ENCODE data around the gene PDGFRB. TPM values are rescaled to one million over a fixed set of nuclear protein-coding genes. Genes with fewer than 3 reads are reported as not detected.

The PDGFRB gene
- total and polyA plus RNA-seq, 10 of the 15 experiments (the other 5 are each of a cell fraction or from before 2014, with no cell fraction given) = 0.02 to 3.0 (median 1.0) TPM

DNA sequence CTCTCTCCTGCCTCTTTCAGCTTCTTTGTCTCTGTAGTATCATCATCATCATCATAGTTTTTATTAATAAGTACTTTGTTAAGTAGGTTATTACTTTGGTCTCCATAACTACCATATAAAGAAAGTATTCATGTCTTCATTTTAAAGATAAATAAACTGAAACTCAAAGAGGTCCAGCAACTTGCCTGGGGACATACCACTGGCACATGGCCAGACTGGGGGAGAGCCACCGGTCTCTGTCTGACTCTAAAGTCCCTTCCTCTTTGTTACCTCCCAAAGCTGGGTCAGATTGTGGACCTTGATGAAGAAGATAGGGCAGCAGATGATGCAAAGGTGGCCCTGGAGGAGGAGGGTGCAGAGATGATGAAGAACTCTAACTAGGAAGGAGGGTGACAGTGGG, 19.4 kb upstream of the PDGFRB start:
- TF ChIP-seq STAT1 (conservative IDR thresholded peaks at IDR 0.05) = no peak
- no peak for TF ChIP-seq PAX5 (IDR thresholded peaks at IDR 0.05; ENCODE audit: borderline replicate concordance, low read depth, low read length)
- TF ChIP-seq KAT2A (conservative IDR thresholded peaks at IDR 0.05; ENCODE audit: control insufficient read depth, low read depth, low read length) = no peak
- TF ChIP-seq, protein P1, sequence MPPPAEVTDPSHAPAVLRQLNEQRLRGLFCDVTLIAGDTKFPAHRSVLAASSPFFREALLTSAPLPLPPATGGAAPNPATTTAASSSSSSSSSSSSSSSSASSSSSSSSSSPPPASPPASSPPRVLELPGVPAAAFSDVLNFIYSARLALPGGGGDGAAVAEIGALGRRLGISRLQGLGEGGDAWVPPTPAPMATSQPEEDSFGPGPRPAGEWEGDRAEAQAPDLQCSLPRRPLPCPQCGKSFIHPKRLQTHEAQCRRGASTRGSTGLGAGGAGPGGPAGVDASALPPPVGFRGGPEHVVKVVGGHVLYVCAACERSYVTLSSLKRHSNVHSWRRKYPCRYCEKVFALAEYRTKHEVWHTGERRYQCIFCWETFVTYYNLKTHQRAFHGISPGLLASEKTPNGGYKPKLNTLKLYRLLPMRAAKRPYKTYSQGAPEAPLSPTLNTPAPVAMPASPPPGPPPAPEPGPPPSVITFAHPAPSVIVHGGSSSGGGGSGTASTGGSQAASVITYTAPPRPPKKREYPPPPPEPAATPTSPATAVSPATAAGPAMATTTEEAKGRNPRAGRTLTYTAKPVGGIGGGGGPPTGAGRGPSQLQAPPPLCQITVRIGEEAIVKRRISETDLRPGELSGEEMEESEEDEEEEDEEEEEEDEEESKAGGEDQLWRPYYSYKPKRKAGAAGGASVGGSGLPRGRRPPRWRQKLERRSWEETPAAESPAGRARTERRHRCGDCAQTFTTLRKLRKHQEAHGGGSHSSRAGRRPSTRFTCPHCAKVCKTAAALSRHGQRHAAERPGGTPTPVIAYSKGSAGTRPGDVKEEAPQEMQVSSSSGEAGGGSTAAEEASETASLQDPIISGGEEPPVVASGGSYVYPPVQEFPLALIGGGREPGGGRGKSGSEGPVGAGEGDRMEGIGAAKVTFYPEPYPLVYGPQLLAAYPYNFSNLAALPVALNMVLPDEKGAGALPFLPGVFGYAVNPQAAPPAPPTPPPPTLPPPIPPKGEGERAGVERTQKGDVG (CRISPR knock-in tag; IDR thresholded peaks at IDR 0.05) = no peak
- FAIRE-seq = no peak
- ChIA-PET CTCF (interaction anchor here (0.7 to 9.3 kb wide), 12 partner anchors 9 to 183 kb away, joined by 3 to 68 read pairs (median 4); no protein-coding TSS in a partner anchor), RAD21 (ENCODE audit: unreplicated experiment) (interaction anchor here (0.9 to 2.0 kb wide), 5 partner anchors 12 to 47 kb away, joined by 3 to 8 read pairs (median 3); no protein-coding TSS in a partner anchor), SMC1A (ENCODE audit: uncharacterized antibody, unreplicated experiment) (interaction anchor here (0.8 to 1.3 kb wide), 3 partner anchors 12 to 176 kb away, joined by 3 to 4 read pairs (median 3); no protein-coding TSS in a partner anchor), POLR2A (no interaction called here)
- no peak for DNase-seq (ENCODE audit: low read depth, low spot score)
- H3K27ac ChIP-seq (ENCODE audit: control insufficient read depth, insufficient read depth) = no peak overlapping the region
- in situ Hi-C loops (cut with MboI) = no loop called here
- no peaks in the 10 kb centered on the region for H3K9me3 ChIP-seq (replicated peaks; ENCODE audit: control insufficient read depth, insufficient read depth, low read length)
- no peaks in the 10 kb centered on the region for H4K20me1 ChIP-seq (ENCODE audit: control insufficient read depth, insufficient read depth)
- no peak overlapping the region for H2AFZ ChIP-seq (ENCODE audit: control insufficient read depth, low read depth, low read length)
- intact Hi-C loops (cut with micrococcal nuclease; ENCODE audit: unreplicated experiment) = loop anchor here (2.0 kb wide), 1 partner anchor 44 kb away; no protein-coding TSS in a partner anchor
- no peak overlapping the region for H3K4me2 ChIP-seq (ENCODE audit: control insufficient read depth, insufficient read depth)
- no peaks in the 10 kb centered on the region for H3K79me2 ChIP-seq (ENCODE audit: control insufficient read depth, insufficient read depth, low read length)
- no TSS peak for BruUV-seq (replicated peaks)
- no peak overlapping the region for H3K4me3 ChIP-seq
- ATAC-seq = no peak
- 71% methylated on average over 1 of the region's 1 CpG for WGBS (ENCODE audit: insufficient coverage, insufficient replicate concordance, low lambda C conversion rate, missing lambda C conversion rate)
- H3K36me3 ChIP-seq (ENCODE audit: control insufficient read depth in 2 of 2, insufficient read depth in 2 of 2, low read length in 1 of 2) = no peaks in the 10 kb centered on the region
- H3K27me3 ChIP-seq (replicated peaks in 1 of 2; ENCODE audit: control insufficient read depth in 2 of 2, insufficient read depth in 2 of 2, low read length in 1 of 2) = no peaks in the 10 kb centered on the region; a peak in 1 of 4 replicates
- no peaks in the 10 kb centered on the region for H3K4me1 ChIP-seq (ENCODE audit: control insufficient read depth, insufficient read depth, low read length)
- no peak overlapping the region for H3K9ac ChIP-seq (ENCODE audit: control insufficient read depth, insufficient read depth, low read length)
